ENCODE data around the gene CBY2. TPM values are rescaled to one million over a fixed set of nuclear protein-coding genes. Genes with fewer than 3 reads are reported as not detected.

CBY2 gene
- total RNA-seq, 1 experiment from 2014 or later = not detected

DNA sequence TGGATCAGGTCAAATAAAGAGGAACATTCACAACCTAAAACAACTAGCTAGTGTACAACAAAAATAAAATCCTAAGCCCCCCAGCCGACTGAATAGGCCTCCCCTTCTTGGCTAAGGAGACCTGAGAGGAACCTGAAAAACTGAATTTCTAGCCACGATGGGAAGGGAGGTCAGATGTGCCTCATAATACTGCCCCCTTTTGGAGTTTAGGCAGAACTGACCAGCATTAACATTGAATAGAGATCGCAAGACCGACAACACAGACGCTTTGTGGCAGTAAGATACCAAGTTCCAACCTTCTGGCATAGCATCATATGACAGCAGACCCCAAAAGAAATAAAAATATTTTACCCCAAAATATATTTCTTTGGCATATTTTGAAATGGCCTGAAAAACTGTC lies 15.9 kb downstream of the CBY2 start:
- ATAC-seq (peak; percentile 78), DNase-seq (ENCODE audit: low read depth, low spot score) (peak; percentile 8)
- TF ChIP-seq SRF (IDR thresholded peaks at IDR 0.05; ENCODE audit: low read depth) = no peak
- TF ChIP-seq CTCF (IDR thresholded peaks at IDR 0.05 in 2 of 3, conservative IDR thresholded peaks at IDR 0.05 in 1 of 3; ENCODE audit: borderline replicate concordance in 1 of 3, insufficient read depth in 1 of 3, low read depth in 2 of 3, low read length in 2 of 3) = peak; percentile 46 to 76 (median 65); a peak in 5 of 6 replicates
- peak; percentile 58 for TF ChIP-seq RAD21 (IDR thresholded peaks at IDR 0.05; ENCODE audit: low read depth)

DNA sequence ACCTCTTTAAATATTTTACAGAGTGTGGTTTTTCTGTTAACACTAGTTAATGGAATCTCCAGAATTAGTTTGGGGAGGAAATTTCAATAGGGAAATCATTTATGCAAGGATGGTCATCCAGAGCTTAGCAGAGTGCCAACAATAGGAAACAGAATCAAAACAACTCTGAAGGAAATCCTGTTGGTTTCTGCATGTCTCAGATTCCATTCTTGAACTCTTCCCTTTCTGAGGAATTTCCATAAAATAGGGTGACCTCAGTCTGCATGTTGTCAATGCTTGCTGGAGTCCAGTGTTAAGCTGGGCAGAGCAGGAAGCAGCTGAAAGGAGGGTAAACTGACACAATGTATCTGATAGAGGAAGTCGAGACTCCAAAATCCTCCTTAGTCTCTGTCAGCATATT lies 16.9 kb downstream of the CBY2 start:
- Histone ChIP-seq H3K36me3 (ENCODE audit: control insufficient read depth in 1 of 2, insufficient read depth in 2 of 2, low read length in 2 of 2) (no peaks in the 10 kb centered on the region), H3K9ac (ENCODE audit: low read length) (no peak overlapping the region), H3K4me2 (ENCODE audit: low read length) (no peak overlapping the region), H4K20me1 (ENCODE audit: insufficient read depth) (no peaks in the 10 kb centered on the region), H3K9me2 (ENCODE audit: insufficient read depth) (no peaks in the 10 kb centered on the region), H2AFZ (ENCODE audit: low read depth, low read length, poor library complexity, severe bottlenecking) (no peak overlapping the region), H3K4me1 (ENCODE audit: control insufficient read depth in 1 of 2, insufficient read depth in 2 of 2, low read length in 2 of 2) (no peaks in the 10 kb centered on the region), H3K27ac (ENCODE audit: low read depth, low read length) (no peak overlapping the region), H3K4me3 (replicated peaks in 1 of 2; ENCODE audit: low read depth in 1 of 2, low read length in 2 of 2) (no peak overlapping the region), H3K27me3 (ENCODE audit: insufficient read depth, low read length) (peaks cover 25% of the 10 kb centered on the region), H3K79me2 (ENCODE audit: insufficient read depth, low read length) (no peaks in the 10 kb centered on the region), H3K9me3 (ENCODE audit: control insufficient read depth in 1 of 2, insufficient read depth in 1 of 2, low read depth in 1 of 2, low read length in 2 of 2) (no peaks in the 10 kb centered on the region)
- POLR2A ChIA-PET = no interaction called here
- CTCF ChIA-PET = no interaction called here
- RAD21 ChIA-PET (ENCODE audit: low non-redundant PET in 1 of 2, low total read pairs in 2 of 2, uncharacterized antibody in 2 of 2, unreplicated experiment in 2 of 2) = no interaction called here
- no TSS peak for BruUV-seq (replicated peaks)
- intact Hi-C loops (cut with micrococcal nuclease) = loop anchor here (5.0 kb wide), 2 partner anchors 97 to 207 kb away; no protein-coding TSS in a partner anchor
- DNase-seq (ENCODE audit: low read depth, low spot score) (no peak), ATAC-seq (no peak)
- TF ChIP-seq CBX3 (IDR thresholded peaks at IDR 0.05; ENCODE audit: low read depth) (no peak), EZH2 (IDR thresholded peaks at IDR 0.05) (no peak)
- TF ChIP-seq, protein P1, sequence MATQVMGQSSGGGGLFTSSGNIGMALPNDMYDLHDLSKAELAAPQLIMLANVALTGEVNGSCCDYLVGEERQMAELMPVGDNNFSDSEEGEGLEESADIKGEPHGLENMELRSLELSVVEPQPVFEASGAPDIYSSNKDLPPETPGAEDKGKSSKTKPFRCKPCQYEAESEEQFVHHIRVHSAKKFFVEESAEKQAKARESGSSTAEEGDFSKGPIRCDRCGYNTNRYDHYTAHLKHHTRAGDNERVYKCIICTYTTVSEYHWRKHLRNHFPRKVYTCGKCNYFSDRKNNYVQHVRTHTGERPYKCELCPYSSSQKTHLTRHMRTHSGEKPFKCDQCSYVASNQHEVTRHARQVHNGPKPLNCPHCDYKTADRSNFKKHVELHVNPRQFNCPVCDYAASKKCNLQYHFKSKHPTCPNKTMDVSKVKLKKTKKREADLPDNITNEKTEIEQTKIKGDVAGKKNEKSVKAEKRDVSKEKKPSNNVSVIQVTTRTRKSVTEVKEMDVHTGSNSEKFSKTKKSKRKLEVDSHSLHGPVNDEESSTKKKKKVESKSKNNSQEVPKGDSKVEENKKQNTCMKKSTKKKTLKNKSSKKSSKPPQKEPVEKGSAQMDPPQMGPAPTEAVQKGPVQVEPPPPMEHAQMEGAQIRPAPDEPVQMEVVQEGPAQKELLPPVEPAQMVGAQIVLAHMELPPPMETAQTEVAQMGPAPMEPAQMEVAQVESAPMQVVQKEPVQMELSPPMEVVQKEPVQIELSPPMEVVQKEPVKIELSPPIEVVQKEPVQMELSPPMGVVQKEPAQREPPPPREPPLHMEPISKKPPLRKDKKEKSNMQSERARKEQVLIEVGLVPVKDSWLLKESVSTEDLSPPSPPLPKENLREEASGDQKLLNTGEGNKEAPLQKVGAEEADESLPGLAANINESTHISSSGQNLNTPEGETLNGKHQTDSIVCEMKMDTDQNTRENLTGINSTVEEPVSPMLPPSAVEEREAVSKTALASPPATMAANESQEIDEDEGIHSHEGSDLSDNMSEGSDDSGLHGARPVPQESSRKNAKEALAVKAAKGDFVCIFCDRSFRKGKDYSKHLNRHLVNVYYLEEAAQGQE (IDR thresholded peaks at IDR 0.05; ENCODE audit: low read depth) = no peak

More for the DNA sequence above, 15.9 kb downstream of the CBY2 start:
- ChIA-PET POLR2A (no interaction called here), CTCF (interaction anchor here (0.8 kb wide), 2 partner anchors 13 to 94 kb away, joined by 3 read pairs; no protein-coding TSS in a partner anchor), RAD21 (ENCODE audit: low non-redundant PET in 1 of 2, low total read pairs in 2 of 2, uncharacterized antibody in 2 of 2, unreplicated experiment in 2 of 2) (no interaction called here)
- no peak overlapping the region for H3K9ac ChIP-seq (ENCODE audit: low read length)
- peaks cover 25% of the 10 kb centered on the region for H3K27me3 ChIP-seq (ENCODE audit: insufficient read depth, low read length)
- no peaks in the 10 kb centered on the region for H3K79me2 ChIP-seq (ENCODE audit: insufficient read depth, low read length)
- no peaks in the 10 kb centered on the region for H3K36me3 ChIP-seq (ENCODE audit: control insufficient read depth in 1 of 2, insufficient read depth in 2 of 2, low read length in 2 of 2)
- no peaks in the 10 kb centered on the region for H4K20me1 ChIP-seq (ENCODE audit: insufficient read depth)
- no peak overlapping the region for H2AFZ ChIP-seq (ENCODE audit: low read depth, low read length, poor library complexity, severe bottlenecking)
- no peaks in the 10 kb centered on the region for H3K9me3 ChIP-seq (ENCODE audit: control insufficient read depth in 1 of 2, insufficient read depth in 1 of 2, low read depth in 1 of 2, low read length in 2 of 2)
- BruUV-seq (replicated peaks) = no TSS peak
- H3K4me1 ChIP-seq (ENCODE audit: control insufficient read depth in 1 of 2, insufficient read depth in 2 of 2, low read length in 2 of 2) = no peaks in the 10 kb centered on the region
- intact Hi-C loops (cut with micrococcal nuclease) = loop anchor here (5.0 kb wide), 2 partner anchors 96 to 206 kb away; no protein-coding TSS in a partner anchor
- no peak overlapping the region for H3K4me2 ChIP-seq (ENCODE audit: low read length)
- H3K9me2 ChIP-seq (ENCODE audit: insufficient read depth) = no peaks in the 10 kb centered on the region
- H3K27ac ChIP-seq (ENCODE audit: low read depth, low read length) = no peak overlapping the region
- no peak overlapping the region for H3K4me3 ChIP-seq (replicated peaks in 1 of 2; ENCODE audit: low read depth in 1 of 2, low read length in 2 of 2)

Measured in HCT116 (cell line).